HFF-Myc (cell line): ENCODE data around the gene CDH4.

ENCODE experiments used
- DNase-seq: peaks from one replicate; pipeline ENCODE4 v3.0.0-alpha.2; 2011; ENCODE audit warnings: low read depth; ENCODE audit errors: extremely low read depth
- H3K4me3 ChIP-seq: replicated peaks from 2 replicates; pipeline ENCODE4 v1.5.1; 2011; ENCODE audit warnings: low read depth, mild to moderate bottlenecking, control low read depth, low read length
- CTCF ChIP-seq: IDR thresholded peaks from 2 replicates; pipeline ENCODE4 v1.5.1; 2012; ENCODE audit warnings: mild to moderate bottlenecking, low read depth, low read length, control low read depth; ENCODE audit errors: missing control alignments

The CDH4 gene

GRCh38 chr20:61581825-61582188 lies 329.7 kb downstream of the CDH4 start:
- H3K4me3 ChIP-seq: no peak overlapping the region
- no peak for TF ChIP-seq CTCF
- no peak for DNase-seq

GRCh38 chr20:61582196-61582923 lies 330.3 kb downstream of the CDH4 start:
- DNase-seq: no peak
- TF ChIP-seq CTCF: no peak

GRCh38 chr20:61583356-61583755 lies 331.3 kb downstream of the CDH4 start:
- no peak overlapping the region for H3K4me3 ChIP-seq
- no peak for TF ChIP-seq CTCF
- no peak for DNase-seq

More at GRCh38 chr20:61582196-61582923, 330.3 kb downstream of the CDH4 start:
- no peak overlapping the region for H3K4me3 ChIP-seq

- TF ChIP-seq CTCF: no peak
- DNase-seq: no peak
- H3K4me3 ChIP-seq: no peak overlapping the region
These were observed 332.8 kb downstream of the CDH4 start for GRCh38 chr20:61584851-61585250.

GRCh38 chr20:61585764-61586163 lies 333.7 kb downstream of the CDH4 start:
- no peak for TF ChIP-seq CTCF
- no peak overlapping the region for H3K4me3 ChIP-seq
- DNase-seq: no peak

GRCh38 chr20:61587036-61587435 lies 335.0 kb downstream of the CDH4 start:
- no peak for TF ChIP-seq CTCF
- no peak overlapping the region for H3K4me3 ChIP-seq
- no peak for DNase-seq
